NCI-H2171 (cell line): Measurements from ENCODE around the gene SAT2.
A peak's percentile ranks its signal among the peaks of the same experiment; 100 is the strongest.
"Not testable (repeated sequence)": the region's sequence is repeated elsewhere in the genome, so short reads cannot be mapped to it uniquely, and the experiment has no call there.

Experiments used
- DNase-seq: peaks from one replicate; lab custom pipeline; 2025; lab: John Stamatoyannopoulos, UW

SAT2 gene

DNA sequence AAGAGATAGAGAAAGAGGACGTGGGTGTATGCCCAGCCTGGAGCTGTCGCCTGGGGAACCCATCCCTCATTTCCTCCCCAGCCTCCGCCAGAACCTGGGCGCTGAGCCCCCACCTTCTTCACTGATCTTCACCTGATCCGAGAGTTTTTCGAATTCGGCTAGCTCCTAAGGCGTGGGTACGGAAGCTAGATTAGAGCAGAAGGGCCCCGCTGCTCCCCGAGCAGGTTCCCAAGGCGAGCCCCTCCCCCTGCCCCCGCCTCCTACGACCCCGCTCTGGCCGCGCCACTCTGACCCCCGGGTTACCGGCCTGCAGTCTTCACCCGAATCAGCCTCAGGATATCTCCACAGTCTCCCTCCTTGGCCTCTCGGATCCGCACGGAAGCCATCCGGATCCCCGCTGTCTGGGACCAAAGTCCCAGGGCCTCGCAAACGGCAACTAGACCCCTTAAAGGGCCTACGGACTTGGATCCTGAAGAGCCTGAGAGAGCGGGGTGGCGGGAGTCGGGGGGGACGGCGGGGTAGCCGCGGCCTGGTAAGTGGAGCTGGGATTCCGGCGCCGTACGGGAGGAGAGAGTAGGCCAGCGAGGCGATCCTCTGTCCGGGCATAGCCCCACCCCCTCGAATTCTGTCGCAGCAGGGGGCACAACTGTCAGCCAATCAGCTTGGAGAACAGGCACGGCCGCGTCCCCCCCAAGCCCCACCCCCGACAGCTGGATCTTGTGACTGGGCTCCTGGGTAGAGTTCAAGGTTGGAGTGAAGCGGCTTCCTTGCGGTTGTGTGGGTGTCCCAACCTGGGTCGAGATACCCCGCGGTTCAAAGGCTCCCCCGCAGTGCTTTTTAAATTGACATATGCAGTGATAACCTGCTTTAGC is at the start of gene SAT2:
TSS of gene SAT2 (minus strand) at position 572 of the 872 bp plus-strand sequence. CDS start at position 386, 186 bp downstream.
- DNase-seq: peak; percentile 87

DNA sequence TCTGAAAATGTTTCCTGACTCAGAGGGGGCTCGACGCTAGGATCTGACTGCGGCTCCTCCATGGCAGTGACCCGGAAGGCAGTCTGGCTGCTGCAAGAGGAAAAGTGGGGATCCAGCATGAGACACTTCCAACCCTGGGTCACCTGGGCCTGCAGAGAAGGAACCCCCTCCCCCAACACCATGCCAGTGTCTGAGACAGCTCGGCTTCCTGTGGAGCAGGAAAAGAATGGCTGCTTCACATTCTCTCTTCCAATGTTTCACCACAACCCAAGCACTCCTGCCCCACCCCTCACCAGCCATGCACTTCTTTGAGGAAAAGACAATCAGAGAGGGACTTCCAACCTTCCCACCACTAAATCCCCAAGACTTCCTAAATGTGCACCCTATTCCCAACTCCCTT is 48.9 kb upstream of the SAT2 start:
- no peak for DNase-seq

DNA sequence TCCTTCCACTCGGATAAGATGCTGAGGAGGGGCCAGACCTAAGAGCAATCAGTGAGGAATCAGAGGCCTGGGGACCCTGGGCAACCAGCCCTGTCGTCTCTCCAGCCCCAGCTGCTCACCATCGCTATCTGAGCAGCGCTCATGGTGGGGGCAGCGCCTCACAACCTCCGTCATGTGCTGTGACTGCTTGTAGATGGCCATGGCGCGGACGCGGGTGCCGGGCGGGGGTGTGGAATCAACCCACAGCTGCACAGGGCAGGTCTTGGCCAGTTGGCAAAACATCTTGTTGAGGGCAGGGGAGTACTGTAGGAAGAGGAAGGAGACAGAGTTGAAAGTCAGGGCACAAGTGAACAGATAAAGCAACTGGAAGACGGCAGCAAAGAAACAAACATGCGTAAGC is 47.3 kb upstream of the SAT2 start:
- DNase-seq: no peak

DNA sequence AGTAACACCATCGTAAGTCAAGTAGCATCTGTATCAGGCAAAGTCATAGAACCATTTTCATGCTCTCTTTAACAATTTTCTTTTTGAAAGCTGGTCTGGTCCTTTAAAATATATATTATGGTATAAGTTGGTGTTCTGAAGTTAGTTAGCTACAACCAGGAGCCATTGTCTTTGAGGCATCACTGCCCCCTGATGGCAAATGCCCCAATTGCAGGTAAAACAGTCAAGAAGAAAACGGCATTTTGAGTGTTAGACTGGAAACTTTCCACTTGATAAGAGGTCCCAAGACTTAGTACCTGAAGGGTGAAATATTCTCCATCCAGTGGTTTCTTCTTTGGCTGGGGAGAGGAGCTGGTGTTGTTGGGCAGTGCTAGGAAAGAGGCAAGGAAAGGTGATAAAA is 45.6 kb upstream of the SAT2 start:
- DNase-seq: no peak

DNA sequence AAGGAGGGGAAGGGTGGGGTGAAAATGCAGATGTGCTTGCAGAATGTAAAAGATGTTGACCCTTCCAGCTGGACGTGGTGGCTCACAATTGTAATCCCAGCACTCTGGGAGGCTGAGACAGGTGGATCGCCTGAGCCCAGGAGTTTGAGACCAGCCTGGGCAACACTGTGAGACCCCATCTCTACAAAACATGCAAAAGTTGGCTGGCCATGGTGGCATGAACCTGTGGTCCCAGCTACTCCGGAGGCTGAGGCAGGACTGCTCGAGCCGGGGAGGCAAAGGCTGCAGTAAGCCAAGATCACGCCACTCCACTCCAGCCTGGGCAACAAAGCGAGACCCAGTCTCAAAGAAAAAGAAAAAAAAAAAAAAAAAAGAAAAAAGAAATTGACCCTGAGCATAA is 40.9 kb upstream of the SAT2 start:
- DNase-seq: no peak

DNA sequence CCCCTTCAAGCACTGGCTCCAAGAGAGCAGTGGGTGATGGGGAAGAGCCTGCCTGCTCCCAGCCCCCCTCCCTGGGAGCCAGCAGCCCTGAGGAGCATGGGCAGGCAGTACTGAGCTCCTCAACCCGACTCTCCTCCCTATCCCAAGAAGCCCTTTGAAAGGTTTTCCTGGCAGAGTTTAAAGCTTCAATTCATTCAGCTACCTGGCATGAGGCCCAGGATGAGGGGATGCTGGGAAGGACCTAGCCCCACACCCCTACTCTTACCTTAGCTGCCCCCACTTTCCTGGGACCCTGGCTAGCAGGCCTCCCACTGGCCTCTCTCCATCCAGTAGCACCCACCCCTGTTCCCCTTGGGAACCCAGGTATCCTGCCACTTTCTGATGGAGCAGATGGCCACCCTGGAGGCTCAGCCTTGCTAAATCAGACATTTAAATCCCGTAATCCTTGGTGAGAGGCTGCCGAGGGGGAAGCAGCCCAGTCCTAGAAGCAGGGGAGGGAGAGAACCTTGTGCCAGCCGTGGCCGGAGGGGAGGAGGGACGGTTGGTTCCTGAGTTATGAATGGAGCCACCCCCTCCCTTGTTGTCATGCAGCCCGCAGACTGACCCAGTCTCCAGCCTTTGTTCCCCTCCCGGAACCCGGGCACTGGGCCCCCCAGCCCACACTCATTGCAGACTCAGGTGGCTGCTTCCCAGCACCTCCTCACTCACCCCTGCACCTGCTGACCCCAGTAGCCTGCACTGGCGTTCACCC is 40.2 kb upstream of the SAT2 start:
- DNase-seq: no peak

DNA sequence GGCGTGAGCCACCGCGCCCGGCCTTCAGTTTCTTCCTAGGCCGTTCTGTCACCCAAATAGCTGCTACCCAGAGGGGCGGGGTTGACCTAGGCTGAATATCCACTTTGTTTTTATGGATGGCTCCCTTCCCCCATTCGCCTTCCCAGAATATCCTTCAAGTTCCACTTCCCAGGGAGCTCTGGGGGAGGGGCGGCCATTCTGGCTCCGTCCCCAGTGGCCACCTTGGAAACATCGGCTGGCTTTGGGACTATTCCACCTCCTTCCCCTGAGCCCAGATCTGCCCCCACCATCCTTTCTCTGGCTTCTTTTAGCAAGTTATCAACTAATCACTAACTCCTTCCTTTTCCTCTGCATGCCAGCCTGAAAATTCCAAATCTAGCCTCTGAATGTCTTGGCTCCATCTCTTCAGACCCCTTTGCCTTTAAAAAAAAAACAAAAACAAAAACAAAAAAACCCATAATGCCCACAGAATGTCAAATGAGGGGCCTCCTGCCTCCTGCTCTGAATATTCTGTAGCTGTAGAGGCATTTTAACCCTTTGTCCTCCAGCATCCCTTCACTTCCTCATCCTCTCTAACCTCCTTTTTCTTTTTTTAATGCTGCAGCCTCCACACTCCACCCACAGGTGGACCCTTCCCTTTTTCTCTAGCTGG is 29.5 kb upstream of the SAT2 start:
- no peak for DNase-seq

DNA sequence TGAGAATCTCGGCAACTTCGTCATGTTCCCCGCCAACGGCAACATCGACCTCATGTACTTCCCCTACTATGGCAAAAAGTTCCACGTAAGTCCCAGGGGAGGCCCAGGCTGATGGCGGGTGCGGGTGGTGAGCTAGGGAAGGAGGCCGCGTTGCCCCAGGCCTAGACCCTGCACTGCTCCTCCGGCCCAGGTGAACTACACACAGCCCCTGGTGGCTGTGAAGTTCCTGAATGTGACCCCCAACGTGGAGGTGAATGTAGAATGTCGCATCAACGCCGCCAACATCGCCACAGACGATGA is 27.9 kb upstream of the SAT2 start:
- no peak for DNase-seq

DNA sequence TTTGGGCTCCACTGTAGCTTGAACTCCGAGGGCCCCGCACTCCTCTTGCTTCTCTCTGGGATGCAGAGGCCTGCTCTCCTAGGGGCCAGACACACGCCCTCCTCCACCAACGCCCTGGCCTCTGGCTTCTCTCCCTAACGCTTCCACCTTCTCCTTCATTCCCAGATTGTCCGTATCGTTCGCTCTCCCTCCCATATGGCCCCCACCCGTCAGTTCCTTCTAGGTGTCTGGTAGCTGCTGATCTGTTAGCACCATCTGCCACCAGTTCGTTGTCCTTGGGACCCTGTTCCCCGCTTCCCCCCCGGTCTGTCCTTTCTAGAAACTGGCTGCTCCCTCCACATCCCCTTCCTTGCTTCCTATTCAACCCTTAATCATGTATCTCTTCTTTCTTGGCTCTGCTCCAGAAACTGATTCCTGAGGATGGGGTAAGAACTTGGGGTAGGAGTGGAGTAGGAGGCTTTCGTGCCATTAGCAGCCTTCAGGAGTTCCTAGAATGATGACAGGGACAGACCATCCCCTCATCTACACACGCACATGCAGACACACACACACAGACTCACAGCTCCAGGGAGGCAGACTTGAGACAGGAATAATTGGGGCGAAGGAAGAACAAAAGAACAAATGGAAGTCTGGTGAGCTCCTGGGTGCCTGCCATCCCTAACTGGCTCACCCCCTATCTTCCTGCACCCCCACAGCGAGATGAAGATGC is 27.4 kb upstream of the SAT2 start:
- no peak for DNase-seq

DNA sequence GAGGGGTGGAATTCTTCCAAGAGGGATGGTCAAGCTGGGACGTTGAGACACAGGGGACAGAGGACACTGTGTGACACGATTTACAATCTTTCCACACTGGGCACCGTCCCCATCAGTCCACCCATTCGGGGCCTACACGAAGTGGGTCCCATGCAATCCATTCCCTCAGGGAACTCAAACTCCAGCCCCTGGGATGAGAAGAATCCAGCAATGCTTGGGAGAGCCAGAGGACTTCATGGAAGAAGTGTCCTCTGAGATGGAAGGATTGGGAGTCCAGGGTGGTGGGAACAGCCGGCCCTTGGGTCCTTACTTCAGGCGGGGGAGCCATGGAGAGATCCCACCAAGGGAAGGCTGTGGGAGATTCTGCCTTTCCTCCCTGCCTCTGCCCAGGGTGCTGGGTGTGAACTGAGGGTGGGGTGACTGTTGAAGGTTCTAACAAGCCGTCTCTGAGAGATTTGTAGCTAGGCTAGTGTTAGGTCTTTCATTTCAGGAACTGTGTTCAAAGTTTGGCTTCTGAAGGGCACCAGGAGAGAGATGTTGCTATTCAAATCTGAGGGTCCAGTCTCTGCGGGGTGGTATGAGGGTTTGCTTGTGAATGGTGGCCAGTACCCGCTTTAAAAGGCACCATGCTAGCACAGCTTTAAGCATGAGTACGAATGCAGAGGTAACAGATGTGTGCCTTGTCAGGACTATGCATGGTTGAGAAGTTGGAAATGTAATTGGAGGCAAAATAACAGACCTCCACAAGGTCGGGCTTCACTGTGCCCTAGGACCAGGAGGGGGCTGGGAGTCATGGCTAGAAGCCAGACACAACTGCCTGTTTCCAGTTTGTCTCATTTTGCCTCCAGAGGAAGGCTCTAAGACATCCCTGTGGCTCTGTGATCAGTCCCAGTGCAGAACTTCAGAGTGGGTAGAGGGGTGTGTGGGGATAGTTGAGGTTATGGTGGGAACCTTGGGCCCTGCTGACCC is 25.1 kb upstream of the SAT2 start:
- DNase-seq: no peak

DNA sequence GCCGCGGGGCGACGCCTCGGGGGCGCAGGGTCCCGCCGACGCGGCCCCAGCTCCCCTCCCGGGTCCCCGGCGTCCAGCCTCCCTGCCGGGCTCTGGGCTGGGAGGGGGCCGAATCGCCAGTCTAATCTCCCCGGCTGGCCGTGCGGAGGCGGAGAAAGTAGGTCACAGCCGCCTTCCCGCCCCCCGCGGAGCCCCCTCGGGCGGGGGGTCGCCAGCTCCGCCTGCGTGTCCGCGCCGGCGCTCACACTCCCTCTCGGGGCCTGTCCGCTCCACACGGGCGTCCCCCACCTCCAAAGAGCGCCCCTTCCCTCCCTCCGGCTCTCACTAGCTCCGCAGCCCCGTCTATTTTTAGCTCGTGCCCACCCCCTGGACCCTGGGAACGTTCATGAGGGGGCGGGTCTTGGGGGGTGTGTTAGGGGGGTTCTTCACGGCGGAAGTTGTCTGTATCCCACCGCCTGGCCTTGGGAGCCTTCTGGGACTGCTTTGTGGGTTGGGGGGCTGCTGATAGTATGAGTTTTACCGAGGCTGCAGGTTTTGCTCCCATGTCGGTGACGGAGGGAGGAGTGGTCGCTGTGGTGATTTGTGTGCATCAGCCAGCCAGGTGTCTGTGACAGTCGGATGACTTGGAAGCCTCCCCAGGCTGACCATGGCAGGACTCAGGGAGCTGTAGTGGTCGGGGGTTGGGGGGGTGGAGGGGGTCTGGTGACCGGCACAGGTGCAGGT is 24.2 kb upstream of the SAT2 start:
- no peak for DNase-seq

DNA sequence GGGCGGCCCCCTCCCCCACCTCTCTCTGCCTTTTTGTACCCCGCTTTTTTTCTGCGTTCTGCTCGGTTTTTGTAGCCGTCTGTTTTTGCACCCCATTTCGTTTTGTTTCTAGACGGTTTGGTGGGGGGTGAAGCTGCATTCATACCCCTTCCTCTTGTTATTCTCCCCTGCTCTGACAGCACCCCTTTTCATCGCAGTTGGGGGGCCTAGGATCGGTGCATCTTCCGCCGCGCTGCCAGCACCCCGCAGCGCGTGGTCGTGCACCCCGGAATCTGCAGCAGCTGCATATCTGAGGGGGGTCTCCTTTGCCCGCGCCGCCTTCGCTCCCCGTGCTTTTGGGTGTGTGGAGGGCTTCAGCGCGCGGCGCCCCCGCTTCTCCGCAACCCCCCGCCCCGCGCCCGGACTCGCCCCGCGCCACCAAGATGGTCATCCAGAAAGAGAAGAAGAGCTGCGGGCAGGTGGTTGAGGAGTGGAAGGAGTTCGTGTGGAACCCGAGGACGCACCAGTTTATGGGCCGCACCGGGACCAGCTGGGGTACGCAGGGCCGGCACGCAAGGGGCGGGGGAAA is 23.6 kb upstream of the SAT2 start:
- DNase-seq: no peak

DNA sequence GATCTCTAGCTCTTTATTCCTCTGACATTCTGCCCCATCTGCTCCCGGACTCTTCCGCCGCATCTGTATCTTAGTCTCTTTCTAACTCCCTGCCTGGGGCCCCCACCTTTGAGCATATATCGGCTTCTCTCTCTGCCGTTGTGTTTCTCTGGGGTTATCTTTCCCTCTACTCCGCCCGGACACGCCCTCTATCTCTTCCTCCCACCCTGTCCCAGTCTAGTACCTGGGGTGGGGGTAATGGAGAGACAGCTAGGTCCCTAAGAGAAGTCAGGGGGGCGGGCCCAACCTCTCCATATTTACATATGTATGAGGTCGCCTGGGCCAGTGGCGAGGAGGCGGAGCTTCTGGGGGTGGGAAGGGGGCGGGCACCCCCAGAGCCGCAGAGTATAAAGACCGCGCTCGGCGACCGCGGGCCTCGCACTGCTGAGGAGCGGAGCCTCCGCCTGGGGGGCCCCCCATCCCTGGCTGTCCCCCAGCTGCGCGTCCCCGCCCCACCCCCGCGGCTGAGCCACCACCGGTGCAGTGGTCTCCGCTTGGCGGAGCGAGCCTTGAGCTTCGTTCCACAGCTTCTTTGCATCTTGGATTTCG is 23.0 kb upstream of the SAT2 start, which contains the start of gene ATP1B2:
TSS of gene ATP1B2 (plus strand) at position 418 of the 588 bp plus-strand sequence. CDS start 593 bp downstream, outside the sequence.
- DNase-seq: peak; percentile 87

DNA sequence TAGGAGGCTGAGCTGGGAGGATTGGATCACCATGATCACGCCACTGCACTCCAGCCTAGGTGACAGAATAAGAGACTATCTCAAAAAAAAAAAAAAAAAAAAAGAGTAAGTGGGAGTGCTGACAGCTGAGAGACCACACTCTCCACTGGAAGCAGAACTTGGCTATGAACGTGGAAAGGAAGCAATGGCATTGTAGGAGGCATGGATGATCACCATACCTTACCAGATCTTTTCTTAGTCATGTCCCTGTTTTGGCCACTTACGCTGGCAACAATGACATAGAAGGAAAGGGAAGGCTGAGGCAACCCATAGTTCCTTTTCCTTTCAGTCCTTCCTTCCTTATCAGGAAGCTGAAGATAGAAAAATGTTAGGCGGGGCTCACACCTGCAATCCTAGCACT is 19.4 kb upstream of the SAT2 start:
- DNase-seq: no peak

DNA sequence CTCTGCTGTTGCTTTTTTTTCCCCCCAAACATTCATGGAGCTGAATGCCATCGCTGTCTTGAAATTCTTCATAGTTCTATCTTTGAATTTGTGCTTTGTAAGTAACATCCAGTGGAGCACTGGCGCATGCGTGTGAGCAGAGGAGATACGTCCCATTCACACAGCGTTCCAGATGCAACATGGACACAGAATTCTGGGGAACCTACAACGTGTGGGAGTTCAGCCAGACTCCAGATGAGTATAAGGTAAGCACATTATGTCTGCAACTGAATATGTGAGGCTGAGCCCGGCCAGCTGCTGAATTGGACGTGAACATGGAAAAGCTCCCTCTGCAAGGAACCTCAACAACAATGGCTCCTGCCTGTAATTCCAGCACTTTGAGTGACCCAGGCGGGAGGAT is 18.8 kb upstream of the SAT2 start:
- DNase-seq: no peak

DNA sequence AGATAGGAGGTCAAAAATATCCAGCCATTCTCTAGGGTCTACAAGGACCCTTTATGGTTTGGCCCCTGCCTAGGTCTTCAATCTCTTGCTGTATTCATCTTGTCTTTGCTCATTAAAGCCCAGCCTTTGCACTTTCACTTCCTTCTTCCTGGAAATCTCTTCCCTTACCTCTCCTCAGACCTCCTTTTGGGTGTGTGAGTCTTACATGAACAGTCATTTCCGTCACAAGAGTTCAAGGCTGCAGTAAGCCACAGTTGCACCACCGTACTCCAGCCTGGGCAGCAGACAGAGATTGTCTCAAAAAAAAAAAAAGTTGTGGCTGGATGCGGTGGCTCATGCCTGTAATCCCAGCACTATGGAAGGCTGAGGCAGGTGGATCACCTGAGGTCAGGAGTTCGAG is 17.2 kb upstream of the SAT2 start:
- no peak for DNase-seq

DNA sequence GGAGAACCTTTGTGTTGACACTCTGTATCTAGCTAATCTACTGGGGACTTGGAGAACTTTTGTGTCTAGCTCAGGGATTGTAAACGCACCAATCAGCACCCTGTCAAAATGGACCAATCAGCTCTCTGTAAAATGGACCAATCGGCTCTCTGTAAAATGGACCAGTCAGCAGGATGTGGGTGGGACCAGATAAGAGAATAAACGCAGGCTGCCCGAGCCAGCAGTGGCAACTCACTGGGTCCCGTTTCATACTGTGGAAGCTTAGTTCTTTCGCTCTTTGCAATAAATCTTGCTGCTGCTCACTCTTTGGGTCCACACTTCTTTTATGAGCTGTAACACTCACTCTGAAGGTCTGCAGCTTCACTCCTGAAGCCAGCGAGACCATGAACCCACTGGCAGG is 14.0 kb upstream of the SAT2 start:
- DNase-seq: not testable (repeated sequence)

DNA sequence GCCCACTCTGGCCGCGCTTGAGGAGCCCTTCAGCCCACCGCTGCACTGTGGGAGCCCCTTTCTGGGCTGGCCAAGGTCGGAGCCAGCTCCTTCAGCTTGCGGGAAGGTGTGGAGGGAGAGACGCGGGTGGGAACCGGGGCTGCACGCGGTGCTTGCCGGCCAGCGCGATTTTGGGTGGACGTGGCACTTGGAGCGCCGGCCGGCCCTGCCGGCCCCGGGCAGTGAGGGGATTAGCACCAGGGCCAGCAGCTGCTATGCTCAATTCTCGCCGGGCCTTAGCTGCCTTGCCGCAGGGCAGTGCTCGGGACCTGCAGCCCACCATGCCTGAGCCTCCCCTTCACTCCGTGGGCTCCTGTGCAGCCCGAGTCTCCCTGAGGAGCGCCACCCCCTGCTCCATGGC is 13.2 kb upstream of the SAT2 start:
- no peak for DNase-seq

DNA sequence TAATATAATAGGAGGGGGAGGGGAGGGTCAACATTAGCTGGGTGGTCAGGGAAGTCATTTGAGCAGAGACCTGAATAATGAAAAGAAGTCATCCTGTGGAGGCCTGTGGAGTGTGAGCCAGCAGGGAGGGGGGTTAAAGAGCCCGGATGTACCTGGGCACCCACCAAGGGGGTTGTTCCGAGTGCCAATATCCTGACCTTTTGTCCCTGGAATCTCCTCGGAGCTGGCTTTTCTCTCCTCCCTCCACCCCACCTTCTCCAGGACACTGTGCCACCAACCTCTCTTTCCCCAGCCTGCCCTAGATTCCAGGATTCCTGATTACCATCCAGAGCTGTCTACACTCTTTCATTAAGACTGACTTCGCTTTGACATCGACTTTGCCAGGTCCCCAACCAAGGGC is 8.5 kb upstream of the SAT2 start:
- DNase-seq: no peak

DNA sequence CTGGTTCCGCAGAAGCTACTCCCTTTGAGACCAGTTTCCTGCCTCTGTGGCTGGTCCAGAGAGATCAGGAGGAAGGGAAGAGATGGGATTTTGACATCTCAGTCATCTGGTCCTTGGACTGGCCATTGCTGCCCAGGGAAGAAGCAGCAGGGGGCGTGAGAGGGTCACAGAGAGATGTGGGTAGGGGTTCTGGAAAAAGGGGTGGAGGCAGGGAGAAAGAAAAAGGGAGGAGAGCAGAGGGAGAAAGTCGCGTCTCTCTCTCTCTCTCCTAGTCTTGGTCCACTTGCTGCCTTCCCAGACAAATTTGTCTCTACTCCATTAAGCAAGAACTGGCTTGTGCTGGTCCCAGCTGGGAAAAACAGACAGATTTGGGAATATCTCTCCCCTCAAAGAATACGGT is 6.8 kb upstream of the SAT2 start:
- DNase-seq: no peak
